Pancreas (tissue), 10 donors: Measurements from ENCODE around the gene ZNF555. TPM values are rescaled to one million over a fixed set of nuclear protein-coding genes. Genes with fewer than 3 reads are reported as not detected.
"Not testable (repeated sequence)": the region's sequence is repeated elsewhere in the genome, so short reads cannot be mapped to it uniquely, and the experiment has no call there.

ENCODE experiments used
- ATAC-seq, 4 donors: fragments of 200-7000 bp; cut with Tn5 transposase; one replicate each; pipeline versions ENCODE4 v1.8.0 to v1.9.1; 2020; ENCODE audit warnings: mild to moderate bottlenecking in 4 of 4, moderate library complexity in 4 of 4
- DNase-seq, 6 donors: peaks; one replicate each; pipeline ENCODE4 v3.0.0-alpha.2; 2020
- FAIRE-seq: peaks from 2 replicates; lab custom pipeline; 2012; peaks lifted over from hg19 to GRCh38; lab: Jason Lieb, UNC
- H3K27ac ChIP-seq, 4 donors: fragments of 200-600 bp; sonication (generic); 1 replicate in 3 of 4; 2 replicates in 1 of 4; pipeline versions ENCODE4 v1.5.0 to v1.8.0; 2020
- H3K27me3 ChIP-seq, 4 donors: fragments of 200-600 bp; one replicate each; pipeline ENCODE4 v1.8.0; 2021
- H3K36me3 ChIP-seq, 3 donors: fragments of 200-600 bp; sonication (generic) in 1 of 3; one replicate each; pipeline versions ENCODE4 v1.5.0 to v1.8.0; 2020 to 2021
- H3K4me1 ChIP-seq, 3 donors: fragments of 200-600 bp; one replicate each; pipeline ENCODE4 v1.8.0; 2021
- H3K4me3 ChIP-seq, 4 donors: fragments of 200-600 bp; sonication (generic) in 2 of 4; one replicate each; pipeline versions ENCODE4 v1.5.0 to v1.8.0; 2020 to 2021
- H3K9me3 ChIP-seq, 4 donors: fragments of 200-600 bp; one replicate each; pipeline ENCODE4 v1.8.0; 2021
- CTCF ChIP-seq, 4 donors: fragments of 200-600 bp; sonication (generic) in 3 of 4; IDR thresholded peaks; one replicate each; pipeline versions ENCODE4 v1.5.0 to v1.8.0; 2021; ENCODE audit warnings: antibody characterized with exemption in 4 of 4
- WGBS, 2 donors: extraction: QIAGEN DNeasy Blood & Tissue Kit; methylation state at CpG; one replicate each; pipeline ENCODE4 v1.1.7; 2013; 5-methylcytosine and 5-hydroxymethylcytosine counted together
- intact Hi-C, 3 donors: fragments of 100-400 bp; cut with DNase I; formaldehyde crosslinking; loops; one replicate each; pipeline versions ENCODE4 v1.11.1 to v1.14.2; 2022
- polyA plus RNA-seq, 2 donors: library from polyadenylated mRNA; stranded (reverse); fragments of 200-250 nt; gene quantifications; one replicate each; pipeline ENCODE4 v1.2.3, GENCODE V29; 2013
- total RNA-seq, 6 donors: library from RNA; stranded (reverse); fragmentation: NEBNext Ultra II Directional in 4 of 6; extraction: Animal tissue kit (Norgen Biotek cat#: 25700) in 4 of 6; gene quantifications; one replicate each; pipeline versions ENCODE4 v1.2.1 to v1.2.4, GENCODE V29; 2021 to 2023
- donor health status: healthy with polysubstance abuse.
- donor health status: DM: no; HTN: no; CAD: no; lungs with moderate emphysema.
- donor health status: DM: no; HTN: no; CAD: no.
- donor health status: control.
- donor health status: control.
- donor health status: Bipolar disorder and iron deficiency.
- donor health status: DM: yes; HTN: yes; CAD: no.
- donor health status: DM: no; HTN: no; CAD: no.
- donor health status: DM: no; HTN: no; CAD: no.
- donor health status: DM: yes; HTN: yes; CAD: no.

The ZNF555 gene
- total and polyA plus RNA-seq, 8 donors, result 0.68 to 6.0 (median 3.3) TPM

GRCh38 chr19:2814426-2814825, 26.8 kb upstream of the ZNF555 start:
- Histone ChIP-seq H3K4me3 (no peak overlapping the region), H3K27me3 (no peaks in the 10 kb centered on the region), H3K4me1 (no peaks in the 10 kb centered on the region), H3K36me3 (no peaks in the 10 kb centered on the region), H3K27ac (no peak overlapping the region), H3K9me3 (no peaks in the 10 kb centered on the region)
- 92 to 98% methylated on average over 11 of the region's 11 CpGs for WGBS, 2 donors
- ATAC-seq (no peak), DNase-seq (no peak), FAIRE-seq (no peak)
- intact Hi-C loops, result no loop called here
- no peak for TF ChIP-seq CTCF (IDR thresholded peaks at IDR 0.05)

DNA sequence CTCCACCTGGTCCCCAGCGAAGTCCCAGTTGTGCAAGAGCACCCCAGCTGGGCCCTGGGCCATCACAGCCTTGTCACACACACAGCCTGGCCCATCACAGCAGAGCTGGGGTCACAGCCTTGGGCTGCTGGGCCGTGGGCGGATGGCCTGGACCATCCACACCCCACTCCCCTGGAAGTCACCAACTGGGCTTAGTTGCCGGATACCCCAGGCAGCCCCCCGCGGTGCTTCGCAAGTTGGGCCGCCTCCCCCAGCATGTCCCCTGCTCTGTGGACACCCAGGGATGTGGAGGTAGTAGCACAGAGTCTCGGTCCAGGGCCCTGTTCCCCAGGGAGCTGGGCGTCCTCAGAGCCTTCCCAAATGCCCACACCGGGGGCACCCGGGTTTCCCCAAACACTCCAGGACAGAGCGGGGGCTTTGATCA, 26.1 kb upstream of the ZNF555 start:
- Histone ChIP-seq H3K27me3 (no peaks in the 10 kb centered on the region), H3K4me3 (no peak overlapping the region), H3K27ac (no peak overlapping the region), H3K9me3 (no peaks in the 10 kb centered on the region), H3K4me1 (no peaks in the 10 kb centered on the region), H3K36me3 (no peaks in the 10 kb centered on the region)
- 92% methylated on average over 13 of the region's 13 CpGs for WGBS, 2 donors
- FAIRE-seq, result no peak
- no peak for DNase-seq
- ATAC-seq, result no peak
- intact Hi-C loops, result no loop called here
- no peak for TF ChIP-seq CTCF (IDR thresholded peaks at IDR 0.05)

GRCh38 chr19:2815923-2816322, 25.4 kb upstream of the ZNF555 start:
- DNase-seq (no peak), ATAC-seq (no peak), FAIRE-seq (no peak)
- no peaks in the 10 kb centered on the region for H3K27me3 ChIP-seq
- no peaks in the 10 kb centered on the region for H3K36me3 ChIP-seq
- 77 to 85% methylated on average over 15 of the region's 15 CpGs for WGBS, 2 donors
- no peak overlapping the region for H3K4me3 ChIP-seq
- intact Hi-C loops, result no loop called here
- H3K27ac ChIP-seq, result no peak overlapping the region
- TF ChIP-seq CTCF (IDR thresholded peaks at IDR 0.05), result no peak
- H3K9me3 ChIP-seq, result no peaks in the 10 kb centered on the region
- H3K4me1 ChIP-seq, result peaks cover 0 to 5% (median 0%) of the 10 kb centered on the region in 3 donors

DNA sequence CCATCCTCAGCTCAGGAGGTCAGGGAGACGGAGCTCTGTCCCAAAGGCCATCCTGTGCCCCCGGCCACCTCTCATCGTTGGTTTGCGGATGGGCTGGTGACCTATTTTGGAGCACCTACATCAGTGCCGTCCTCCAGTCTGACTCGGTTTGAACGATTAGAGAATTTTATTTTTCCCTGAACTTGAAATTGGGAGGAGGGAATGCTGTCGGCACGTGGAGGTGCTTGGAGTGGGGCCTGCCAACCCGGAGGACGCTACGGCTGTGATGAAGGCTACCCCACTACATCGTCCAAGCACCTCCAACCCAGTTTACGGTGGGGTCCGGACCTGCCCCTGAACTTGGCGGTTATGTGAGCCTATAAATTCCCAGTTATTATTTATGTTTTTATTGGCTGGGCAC, 24.6 kb upstream of the ZNF555 start:
- Histone ChIP-seq H3K27me3 (no peaks in the 10 kb centered on the region), H3K4me1 (peaks cover 0 to 6% (median 0%) of the 10 kb centered on the region in 3 donors), H3K9me3 (no peaks in the 10 kb centered on the region), H3K4me3 (no peak overlapping the region), H3K36me3 (no peaks in the 10 kb centered on the region), H3K27ac (no peak overlapping the region)
- intact Hi-C loops, result no loop called here
- no peak for TF ChIP-seq CTCF (IDR thresholded peaks at IDR 0.05)
- no peak for DNase-seq
- 89 to 91% methylated on average over 16 of the region's 16 CpGs for WGBS, 2 donors
- no peak for FAIRE-seq
- ATAC-seq, result no peak

- H3K9me3 ChIP-seq, H3K27me3 ChIP-seq, ATAC-seq, H3K4me1 ChIP-seq, DNase-seq, H3K36me3 ChIP-seq, H3K4me3 ChIP-seq, FAIRE-seq, intact Hi-C loops, H3K27ac ChIP-seq: not testable (repeated sequence)
- WGBS, 2 donors, result 73 to 76% methylated on average over 22 of the region's 22 CpGs
These were observed 23.9 kb upstream of the ZNF555 start for GRCh38 chr19:2817237-2817829.
